ENCODE measurements around the gene CHCHD6.

DNA sequence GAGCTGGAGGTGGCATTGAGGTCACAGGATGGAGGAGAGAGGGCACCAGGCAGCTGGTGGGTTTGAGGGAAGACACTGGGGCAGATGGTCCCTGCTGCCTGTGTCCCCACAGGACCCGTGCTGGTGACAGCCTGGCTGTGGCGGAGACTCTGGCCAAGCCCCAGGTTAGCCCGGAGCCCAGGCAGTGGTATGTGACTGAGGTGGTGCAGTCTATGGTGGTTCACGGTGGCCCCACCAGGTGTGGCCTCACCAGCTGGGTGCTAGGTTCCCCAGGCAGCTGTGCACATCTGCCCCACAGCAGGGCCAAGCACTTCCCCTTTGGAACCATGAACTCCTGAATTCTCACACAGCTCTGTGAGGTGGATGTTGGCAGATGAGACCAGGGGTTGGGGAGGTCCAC lies 294.3 kb downstream of the CHCHD6 start:
- no peak for TF ChIP-seq FOS (IDR thresholded peaks at IDR 0.05; ENCODE audit: borderline replicate concordance, insufficient read depth, low read length)
- TF ChIP-seq, protein P1, sequence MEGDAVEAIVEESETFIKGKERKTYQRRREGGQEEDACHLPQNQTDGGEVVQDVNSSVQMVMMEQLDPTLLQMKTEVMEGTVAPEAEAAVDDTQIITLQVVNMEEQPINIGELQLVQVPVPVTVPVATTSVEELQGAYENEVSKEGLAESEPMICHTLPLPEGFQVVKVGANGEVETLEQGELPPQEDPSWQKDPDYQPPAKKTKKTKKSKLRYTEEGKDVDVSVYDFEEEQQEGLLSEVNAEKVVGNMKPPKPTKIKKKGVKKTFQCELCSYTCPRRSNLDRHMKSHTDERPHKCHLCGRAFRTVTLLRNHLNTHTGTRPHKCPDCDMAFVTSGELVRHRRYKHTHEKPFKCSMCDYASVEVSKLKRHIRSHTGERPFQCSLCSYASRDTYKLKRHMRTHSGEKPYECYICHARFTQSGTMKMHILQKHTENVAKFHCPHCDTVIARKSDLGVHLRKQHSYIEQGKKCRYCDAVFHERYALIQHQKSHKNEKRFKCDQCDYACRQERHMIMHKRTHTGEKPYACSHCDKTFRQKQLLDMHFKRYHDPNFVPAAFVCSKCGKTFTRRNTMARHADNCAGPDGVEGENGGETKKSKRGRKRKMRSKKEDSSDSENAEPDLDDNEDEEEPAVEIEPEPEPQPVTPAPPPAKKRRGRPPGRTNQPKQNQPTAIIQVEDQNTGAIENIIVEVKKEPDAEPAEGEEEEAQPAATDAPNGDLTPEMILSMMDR (IDR thresholded peaks at IDR 0.05; ENCODE audit: extremely low read depth in 1 of 2, insufficient read depth in 1 of 2, low read depth in 1 of 2, low read length in 2 of 2) = no peak
- no peak for TF ChIP-seq POLR2A (IDR thresholded peaks at IDR 0.05; ENCODE audit: low read depth, low read length)
- no peak for TF ChIP-seq EZH2 (IDR thresholded peaks at IDR 0.05; ENCODE audit: borderline replicate concordance, low read depth, low read length, severe bottlenecking)
- TF ChIP-seq POLR2AphosphoS5 (IDR thresholded peaks at IDR 0.05; ENCODE audit: insufficient read depth, low read depth, low read length) = no peak
- TF ChIP-seq GATA2 (IDR thresholded peaks at IDR 0.05; ENCODE audit: insufficient read depth, insufficient read length, low read depth, low read length) = no peak

All from endothelial cell of umbilical vein (primary cell).